IPS DF 4.7 (cell line): ENCODE results near the gene MZB1.
"Not testable (repeated sequence)": the region's sequence is repeated elsewhere in the genome, so short reads cannot be mapped to it uniquely, and the experiment has no call there.

Experiments used
- DNase-seq: peaks from one replicate; pipeline ENCODE4 v3.0.0-alpha.2; 2013; ENCODE audit warnings: low spot score; ENCODE audit errors: extremely low read depth

Gene MZB1

GRCh38 chr5:139410993-139411828 lies 21.5 kb upstream of the MZB1 start:
- no peak for DNase-seq

GRCh38 chr5:139410121-139410992 lies 20.6 kb upstream of the MZB1 start:
- DNase-seq = no peak

GRCh38 chr5:139409116-139409515 lies 19.4 kb upstream of the MZB1 start:
- DNase-seq = not testable (repeated sequence)

- DNase-seq = no peak
Observed at GRCh38 chr5:139408191-139408590, 18.5 kb upstream of the MZB1 start.

- no peak for DNase-seq
Observed at GRCh38 chr5:139407517-139407916, 17.8 kb upstream of the MZB1 start.

- DNase-seq = no peak
Observed at GRCh38 chr5:139406963-139407362, 17.2 kb upstream of the MZB1 start.

- no peak for DNase-seq
Observed at GRCh38 chr5:139404484-139404840, 14.7 kb upstream of the MZB1 start.

GRCh38 chr5:139403787-139404483 lies 14.2 kb upstream of the MZB1 start, which contains the start of gene SPATA24:
Gene SPATA24, minus strand, starts transcription at chr5:139404089. Its CDS starts 29 bp downstream, at chr5:139404060.
- no peak for DNase-seq

GRCh38 chr5:139403418-139403786 lies 13.7 kb upstream of the MZB1 start:
- DNase-seq = no peak

GRCh38 chr5:139402561-139403158 lies 12.9 kb upstream of the MZB1 start:
- no peak for DNase-seq

- DNase-seq = no peak
Observed at GRCh38 chr5:139401546-139401945, 11.8 kb upstream of the MZB1 start.

GRCh38 chr5:139399501-139400121 lies 9.9 kb upstream of the MZB1 start:
- DNase-seq = no peak

GRCh38 chr5:139397921-139398320 lies 8.2 kb upstream of the MZB1 start:
- DNase-seq = no peak

- no peak for DNase-seq
Observed at GRCh38 chr5:139396691-139397090, 7.0 kb upstream of the MZB1 start.

- DNase-seq = no peak
Observed at GRCh38 chr5:139395844-139396640, 6.3 kb upstream of the MZB1 start.

- no peak for DNase-seq
Observed at GRCh38 chr5:139394654-139395566, 5.2 kb upstream of the MZB1 start, which contains the start of gene PROB1. Gene PROB1, minus strand, starts transcription at chr5:139395104. Its CDS starts 23 bp downstream, at chr5:139395081.

- DNase-seq = no peak
Observed at GRCh38 chr5:139394123-139394653, 4.5 kb upstream of the MZB1 start.

- no peak for DNase-seq
Observed at GRCh38 chr5:139393497-139394122, 3.9 kb upstream of the MZB1 start.
